T follicular helper cell (primary cell): ENCODE data around the gene LIMD2.

Experiments used
- DNase-seq: peaks from one replicate; pipeline ENCODE4 v3.0.0-alpha.2; 2020; ENCODE audit warnings: low read depth

Gene LIMD2

DNA sequence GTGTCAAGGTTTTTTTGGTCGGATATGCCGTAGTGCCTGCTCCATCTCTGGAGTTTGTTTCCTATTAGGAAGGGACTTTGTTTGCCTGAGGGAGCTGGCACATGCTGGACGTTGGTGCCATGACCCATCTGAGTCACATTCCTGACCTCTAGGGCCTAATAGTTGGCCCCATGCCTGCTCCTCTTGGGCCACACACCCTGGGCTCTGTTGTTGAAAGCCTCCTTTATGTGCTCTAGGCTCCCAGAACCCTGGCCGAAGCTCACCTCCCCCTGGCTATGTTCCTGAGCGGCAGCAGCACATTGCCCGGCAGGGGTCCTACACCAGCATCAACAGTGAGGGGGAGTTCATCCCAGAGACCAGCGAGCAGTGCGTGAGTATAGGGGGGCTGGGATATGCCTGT is 18.4 kb downstream of the LIMD2 start:
- DNase-seq = no peak

DNA sequence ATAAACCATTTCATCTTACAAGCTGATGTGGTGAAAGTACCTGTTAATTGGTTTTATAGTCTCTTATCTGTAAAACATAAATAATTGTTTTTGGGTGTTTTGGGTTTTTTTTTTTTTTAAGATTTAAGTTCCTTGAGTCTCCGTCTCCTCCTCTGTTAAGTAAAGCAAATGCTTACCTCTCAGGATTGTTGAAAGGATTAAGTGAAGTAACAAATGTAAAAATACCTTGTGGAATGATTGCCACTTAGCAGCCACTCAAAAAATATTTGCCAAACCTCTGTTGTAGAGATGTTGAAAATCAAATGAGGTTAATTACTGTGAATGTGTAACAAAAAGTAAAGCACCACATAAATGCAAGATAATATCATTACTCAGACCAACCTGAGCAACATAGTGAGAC is 19.2 kb downstream of the LIMD2 start:
- no peak for DNase-seq

DNA sequence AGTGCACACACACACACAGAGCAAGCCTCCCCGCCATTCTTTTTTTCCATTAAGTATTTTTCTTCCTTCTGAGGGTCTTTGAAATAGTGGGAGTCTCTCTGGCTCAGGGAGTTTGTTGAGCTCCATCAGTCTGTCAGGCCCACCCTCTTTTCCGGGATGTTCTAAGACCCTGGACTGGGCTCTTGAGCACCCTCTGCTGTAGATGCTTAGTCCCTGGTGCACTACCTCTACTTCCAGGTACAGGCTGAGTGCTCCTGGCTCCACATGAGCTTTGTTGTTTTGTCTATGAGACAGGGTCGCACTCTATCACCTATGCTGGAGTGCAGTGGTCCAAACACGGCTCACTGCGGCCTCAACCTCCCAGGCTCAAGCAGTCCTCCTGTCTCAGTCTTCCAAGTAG is 20.7 kb downstream of the LIMD2 start:
- DNase-seq = no peak

DNA sequence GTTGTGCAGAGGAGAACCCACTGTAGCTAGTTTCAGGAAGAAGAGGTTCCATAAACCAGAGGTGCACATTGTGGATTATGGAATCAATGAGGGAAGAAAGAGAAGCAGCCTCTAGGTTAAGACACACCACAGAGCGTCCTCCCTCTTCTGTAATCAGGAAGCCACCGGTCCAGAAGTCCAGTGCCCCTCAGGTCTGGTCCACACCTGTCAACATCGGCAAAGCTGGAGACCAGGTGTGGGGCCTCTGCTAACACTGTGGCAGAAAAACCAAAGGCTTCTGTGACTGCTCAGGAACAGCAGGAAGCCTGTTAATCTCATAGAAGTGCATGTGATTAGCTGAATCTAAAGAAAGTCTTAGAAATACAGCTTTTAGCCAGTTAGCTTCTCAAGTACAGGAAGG is 23.3 kb downstream of the LIMD2 start:
- DNase-seq = no peak

DNA sequence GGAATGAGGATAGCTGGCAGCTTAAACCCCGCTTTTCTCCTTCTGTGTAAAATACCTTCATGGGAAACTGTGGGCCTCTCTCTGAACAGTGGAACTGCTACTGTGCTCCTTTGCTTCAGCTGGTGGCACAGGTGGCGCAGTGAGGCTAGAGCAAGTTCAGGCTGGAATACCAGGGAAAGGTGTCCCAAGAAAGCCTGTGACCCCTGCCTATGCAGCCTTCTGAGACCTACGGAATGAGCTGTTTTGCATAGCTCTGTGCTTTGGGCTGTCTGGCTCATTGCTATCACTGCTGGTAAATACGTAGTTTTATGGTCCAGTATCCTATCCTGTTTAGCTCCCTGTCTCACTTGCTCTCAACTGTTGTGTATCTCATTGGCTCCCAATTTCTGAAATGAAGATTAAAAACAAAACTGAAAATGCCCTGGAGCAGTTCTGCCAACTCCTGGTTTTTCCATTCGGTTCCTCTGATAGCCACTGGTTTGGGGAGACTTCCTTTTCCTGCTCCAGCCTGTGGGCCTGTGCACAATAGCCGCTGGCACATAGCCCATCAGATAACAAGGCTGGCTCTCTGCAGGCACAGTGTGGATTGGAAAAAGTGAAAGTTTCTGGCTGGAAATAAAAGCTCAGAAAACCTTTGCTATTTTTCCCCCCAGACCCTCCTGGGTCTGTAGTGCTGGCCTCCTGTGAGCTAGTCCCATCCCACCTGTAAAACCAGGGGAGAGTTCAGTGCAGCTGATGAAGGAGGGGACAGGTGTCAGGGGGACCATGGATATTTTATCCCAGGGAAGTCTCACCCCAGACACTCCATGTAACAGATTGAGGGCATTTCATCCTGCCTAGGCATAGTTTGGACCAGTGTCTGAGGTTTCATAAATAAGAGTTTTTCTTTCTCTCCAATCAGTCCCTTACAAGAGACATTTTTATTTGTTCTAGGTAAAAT is 24.0 kb downstream of the LIMD2 start:
- DNase-seq = no peak

DNA sequence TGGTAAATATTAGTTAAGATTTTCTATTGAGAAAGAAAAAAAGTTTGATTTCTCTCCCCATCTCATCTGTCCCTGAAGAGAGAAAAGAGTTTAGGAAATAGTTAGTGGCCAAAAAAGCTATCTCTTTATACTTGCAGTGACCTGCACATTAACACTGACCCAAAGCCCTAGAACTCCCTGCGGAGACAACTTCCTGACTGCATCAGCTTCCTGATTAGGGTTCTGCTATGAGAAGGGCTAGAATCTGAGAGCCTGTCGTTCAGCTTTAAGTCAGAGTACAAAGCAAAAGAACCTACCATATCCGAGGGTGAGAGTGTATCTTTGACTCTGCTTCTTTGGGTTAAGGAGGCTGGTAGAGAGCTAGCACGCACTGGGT is 24.7 kb downstream of the LIMD2 start:
- DNase-seq = no peak

DNA sequence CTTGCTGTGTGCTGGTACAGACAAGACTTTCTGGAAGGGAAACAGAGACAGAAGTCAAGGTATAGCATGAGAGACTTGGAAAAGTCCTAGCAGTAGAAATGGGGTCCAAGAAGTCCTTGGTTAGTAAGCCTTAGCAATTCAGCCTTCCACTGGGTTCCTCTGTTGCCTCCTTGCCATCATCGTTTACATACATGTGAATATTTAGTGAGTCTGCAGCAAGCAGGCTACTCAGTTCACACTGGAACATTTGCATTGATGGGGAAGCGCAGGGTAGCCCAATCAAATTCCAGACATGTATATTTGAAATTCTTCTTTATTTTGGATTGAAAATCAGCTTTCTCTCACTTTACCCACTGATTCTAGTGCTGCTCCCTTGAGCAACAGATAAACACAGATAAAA is 27.1 kb downstream of the LIMD2 start:
- DNase-seq = no peak

DNA sequence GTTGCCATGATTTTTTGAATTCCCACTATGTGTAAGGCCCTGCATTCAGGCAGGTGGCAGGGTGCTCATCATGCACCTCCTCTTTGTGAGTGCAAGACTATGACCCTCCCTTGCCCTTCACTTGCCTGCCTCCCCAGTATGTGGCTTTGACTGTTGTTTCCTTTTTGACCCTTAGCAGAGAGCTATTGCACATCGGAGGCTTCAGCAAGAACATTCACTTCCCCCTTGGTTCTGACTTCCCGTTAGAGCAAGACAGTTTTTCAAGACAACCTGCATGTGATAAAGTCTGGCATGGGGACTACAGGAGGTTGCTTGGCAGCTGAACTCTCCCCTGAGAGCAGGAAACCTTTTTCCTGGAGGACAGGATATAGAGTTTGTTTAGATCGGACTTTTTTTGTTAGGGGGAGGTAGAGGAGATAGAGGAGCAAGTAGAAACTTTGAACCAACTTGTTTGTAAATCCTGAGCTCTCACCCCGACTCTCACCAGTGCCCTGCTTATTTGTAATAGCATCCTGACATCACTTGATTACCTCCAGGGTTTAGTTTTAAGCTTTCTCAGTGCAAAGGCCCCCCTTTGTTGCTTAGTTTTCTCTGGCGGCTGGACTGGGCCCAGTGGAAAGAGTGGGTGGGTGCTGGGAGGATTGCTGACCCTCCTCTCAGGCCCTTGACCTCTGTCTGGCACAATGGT is 34.3 kb downstream of the LIMD2 start:
- no peak for DNase-seq

DNA sequence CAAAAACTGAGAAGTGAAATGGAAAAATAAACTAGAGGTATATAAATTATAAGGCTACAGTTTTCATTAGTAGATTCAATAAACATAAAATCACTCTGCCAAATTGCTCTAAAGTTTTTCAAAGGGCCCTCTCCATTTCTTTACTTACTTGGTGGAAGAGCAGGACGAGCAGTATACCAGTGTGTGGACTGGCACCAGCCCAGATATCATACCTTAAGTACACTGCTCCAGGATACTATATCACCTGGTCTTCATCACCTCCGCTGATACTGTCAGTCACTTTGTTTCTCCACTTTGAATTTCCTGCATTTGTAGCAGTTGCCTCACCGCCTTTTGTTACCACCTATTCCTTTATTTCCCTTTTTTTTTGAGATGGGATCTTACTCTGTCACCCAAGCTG is 40.1 kb downstream of the LIMD2 start:
- no peak for DNase-seq

DNA sequence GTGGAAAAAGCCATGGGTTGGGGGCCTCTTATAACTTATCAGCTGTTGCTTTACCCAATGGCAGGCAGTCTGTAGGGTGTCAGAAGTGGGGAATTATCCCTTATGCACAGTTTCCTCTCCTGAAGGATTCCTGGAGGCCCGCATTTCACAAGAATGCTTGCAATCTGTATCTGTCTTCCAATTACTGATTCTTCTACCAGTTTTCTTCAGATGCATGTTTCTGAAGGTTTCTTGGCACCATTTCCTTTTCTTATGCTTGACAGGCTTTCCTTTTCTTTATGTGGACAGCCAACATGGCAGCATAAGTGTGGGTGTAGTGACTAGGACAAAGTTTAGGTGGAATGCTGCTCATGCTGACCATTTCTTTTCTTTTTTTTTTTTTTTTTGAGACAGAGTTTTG is 41.6 kb downstream of the LIMD2 start:
- no peak for DNase-seq

DNA sequence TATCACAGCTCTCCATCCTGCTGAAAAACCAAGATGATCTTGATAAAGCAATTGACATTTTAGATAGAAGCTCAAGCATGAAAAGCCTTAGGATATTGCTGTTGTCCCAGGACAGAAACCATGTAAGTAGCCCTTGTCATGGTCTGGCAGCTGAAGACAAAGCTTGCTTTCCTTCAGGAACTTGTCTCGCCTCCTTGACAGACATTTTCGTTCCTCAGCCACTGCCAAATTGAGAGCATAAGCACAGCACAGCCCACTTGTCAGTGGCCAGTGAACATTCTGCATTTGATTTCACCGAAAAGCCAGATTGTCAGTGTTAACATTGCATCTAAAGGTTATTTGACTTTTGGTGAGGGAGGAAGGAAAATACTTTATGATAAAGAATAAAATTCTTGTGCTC is 42.1 kb downstream of the LIMD2 start:
- no peak for DNase-seq

DNA sequence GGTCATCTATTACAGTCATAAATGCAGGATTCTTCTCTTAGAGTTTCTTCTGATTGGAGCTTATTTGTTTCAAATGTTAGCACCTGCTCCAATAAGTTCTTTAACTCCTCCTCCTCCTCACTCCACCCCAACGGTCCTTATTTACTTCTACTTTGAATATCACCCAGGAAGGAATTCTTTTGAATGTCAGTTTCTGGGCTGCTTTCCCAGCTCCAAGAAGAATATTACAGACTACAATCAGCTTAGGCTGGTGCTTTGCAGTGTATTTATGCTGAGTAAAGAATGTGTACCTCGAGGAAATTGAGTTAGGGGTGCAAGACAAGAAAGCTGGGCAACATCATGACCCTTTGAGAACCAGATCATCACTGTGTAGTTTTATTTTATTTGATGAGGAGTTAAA is 46.9 kb downstream of the LIMD2 start:
- no peak for DNase-seq

DNA sequence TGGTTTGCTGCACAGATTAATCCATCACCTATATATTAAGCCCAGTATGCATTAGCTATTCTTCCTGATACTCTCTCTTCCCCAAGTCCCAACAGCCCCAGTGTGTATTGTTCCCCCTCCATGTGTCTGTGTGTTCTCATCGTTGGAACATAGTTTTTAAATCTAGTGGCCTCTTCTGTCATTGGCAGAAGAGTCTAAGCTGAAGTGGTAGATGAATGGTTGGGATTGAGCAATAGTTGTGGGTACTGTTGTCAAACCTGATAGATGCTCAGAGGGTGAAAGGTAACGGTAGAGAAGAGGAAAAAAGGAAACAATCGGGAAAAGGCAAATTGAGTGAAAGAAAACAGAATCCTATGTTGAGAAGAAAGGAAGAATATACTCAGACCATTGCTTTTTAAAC is 47.8 kb downstream of the LIMD2 start:
- DNase-seq = no peak

DNA sequence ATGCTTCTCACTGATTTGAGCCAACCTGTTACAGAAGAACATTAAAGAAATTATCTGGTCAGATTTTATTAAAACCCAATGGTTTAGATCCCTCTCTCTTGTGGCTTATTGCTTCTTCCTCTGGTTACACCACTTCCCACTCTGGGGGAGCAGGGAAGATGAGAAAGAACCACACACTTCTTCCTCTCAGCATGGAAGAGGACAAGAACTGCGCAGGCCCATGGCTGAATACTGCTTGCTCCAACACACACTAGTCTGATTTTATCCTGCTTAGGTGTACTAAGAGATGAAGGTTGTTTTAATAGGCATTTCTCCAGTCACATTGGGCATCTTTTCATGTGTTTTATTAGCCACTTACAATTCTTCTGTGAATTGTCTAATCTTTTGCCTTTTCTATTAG is 50.1 kb downstream of the LIMD2 start:
- no peak for DNase-seq

DNA sequence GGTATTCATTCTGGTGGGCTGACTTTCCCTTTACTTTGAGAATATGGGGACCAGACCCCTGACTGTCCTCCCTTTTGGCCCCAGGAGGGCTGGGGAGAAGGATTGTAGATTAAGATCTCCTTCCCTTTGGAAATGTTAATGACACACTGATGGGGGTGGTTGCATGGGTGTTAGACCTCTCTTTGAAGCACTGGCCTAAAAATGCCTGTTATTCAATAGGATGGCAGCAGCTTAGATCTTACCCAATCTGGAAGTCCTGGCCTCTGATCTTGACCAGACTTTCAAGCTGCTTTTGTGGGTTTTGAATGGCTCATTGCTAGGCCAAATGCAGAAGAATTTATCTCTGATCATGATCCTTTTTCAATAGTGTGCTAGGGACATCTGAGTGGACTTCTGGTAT is 52.0 kb downstream of the LIMD2 start:
- no peak for DNase-seq

DNA sequence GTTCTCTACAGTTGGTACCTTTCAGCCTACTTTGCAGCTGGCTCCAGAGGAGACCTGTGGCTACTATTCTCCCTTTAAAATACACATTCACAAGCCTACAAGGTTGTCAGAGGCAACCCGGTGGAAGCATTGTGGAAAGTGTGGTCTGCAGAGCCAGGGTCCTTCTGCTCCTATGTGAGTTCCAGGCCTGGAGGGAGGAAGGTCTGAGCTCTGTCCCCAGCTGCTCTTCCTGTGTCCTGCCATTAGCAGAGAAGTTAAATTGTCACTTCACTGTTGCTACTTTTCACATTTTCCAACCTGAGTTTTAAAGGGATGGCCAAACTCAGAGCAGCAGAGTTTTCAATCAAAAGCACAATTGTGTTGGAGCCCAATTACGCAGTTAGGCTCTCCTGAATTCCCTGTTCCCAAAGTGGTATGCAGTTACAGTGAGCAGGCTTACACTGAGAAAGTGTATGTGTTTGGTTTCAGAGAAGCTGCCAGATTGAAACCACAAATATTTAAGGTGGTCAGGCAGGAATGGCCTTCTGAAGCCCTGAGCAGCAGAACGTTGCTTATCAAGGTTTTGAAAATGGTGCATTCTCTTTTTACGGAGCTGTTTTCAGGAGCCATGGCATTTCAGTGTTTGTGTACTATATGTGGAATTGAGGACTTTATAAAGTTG is 52.7 kb downstream of the LIMD2 start:
- no peak for DNase-seq

DNA sequence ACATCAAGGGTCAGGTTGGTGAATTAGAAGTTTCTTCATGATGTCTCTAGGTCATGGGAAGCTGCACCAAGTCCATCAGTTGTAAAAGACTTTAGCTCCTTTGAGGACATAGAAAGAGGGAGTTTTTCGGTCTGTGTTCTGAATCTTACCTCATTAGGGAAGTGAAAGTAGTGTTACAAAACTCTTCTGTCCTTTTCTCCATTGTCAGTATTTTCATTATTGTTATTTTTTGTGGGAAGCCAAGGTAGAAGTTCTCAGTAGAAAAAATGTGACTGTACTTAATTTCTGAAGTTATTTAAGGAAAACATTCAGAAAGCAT is 53.5 kb downstream of the LIMD2 start:
- DNase-seq = no peak
